ENCODE measurements around the gene DRGX. TPM values are rescaled to one million over a fixed set of nuclear protein-coding genes. Genes with fewer than 3 reads are reported as not detected.

DRGX gene
- total and polyA plus RNA-seq, 2 of the 13 experiments (the other 11 are each of a cell fraction or from before 2014, with no cell fraction given): not detected

DNA sequence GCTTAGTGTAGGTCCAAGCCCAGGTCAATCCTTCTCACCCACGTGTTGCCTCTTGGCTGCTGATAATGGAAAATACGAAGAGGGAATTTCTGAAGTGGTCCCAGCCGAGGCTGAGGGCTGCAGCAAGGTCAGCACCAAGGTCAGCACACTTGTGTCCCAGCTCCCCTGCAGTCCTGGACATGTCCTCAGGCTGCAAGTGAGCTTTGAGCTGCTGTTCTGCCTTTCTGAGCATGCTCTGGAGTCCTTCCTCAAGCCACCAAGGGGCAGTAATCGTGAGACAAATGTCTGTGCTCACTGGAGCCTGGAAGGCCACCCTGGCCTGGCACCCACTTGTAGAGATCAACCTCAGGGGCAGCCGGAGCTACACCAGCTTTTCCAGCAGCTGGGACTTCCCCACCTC, 28.3 kb downstream of the DRGX start:
- 3% methylated on average over 4 of the region's 5 CpGs for WGBS (ENCODE audit: low lambda C conversion rate)
- ChIA-PET CTCF (ENCODE audit: low intra/inter-chr PET ratio, low total read pairs) (no interaction called here), POLR2A (no interaction called here)
- Histone ChIP-seq H2AFZ (ENCODE audit: low read length) (no peak overlapping the region), H3K79me2 (ENCODE audit: insufficient read depth, low read length) (no peaks in the 10 kb centered on the region), H3K4me3 (replicated peaks in 1 of 3; ENCODE audit: insufficient read depth in 1 of 3, low read depth in 2 of 3, low read length in 3 of 3) (no peak overlapping the region), H3K27me3 (ENCODE audit: control insufficient read depth in 1 of 2, insufficient read depth in 2 of 2, low read length in 2 of 2) (0 out of 5 replicates have a peak, but pooled peaks cover 0 to 3% of the 10 kb centered on the region in 2 experiments), H3K4me2 (ENCODE audit: low read depth, low read length) (no peak overlapping the region), H3K27ac (ENCODE audit: extremely low read length, insufficient read depth, low read length) (no peak overlapping the region), H3K36me3 (replicated peaks in 1 of 2; ENCODE audit: control insufficient read depth in 1 of 2, insufficient read depth in 2 of 2, low read length in 2 of 2) (no peaks in the 10 kb centered on the region), H3K9ac (ENCODE audit: insufficient read depth, low read depth, low read length) (no peak overlapping the region), H3K4me1 (ENCODE audit: insufficient read depth, low read length) (peaks cover 15% of the 10 kb centered on the region), H4K20me1 (ENCODE audit: insufficient read depth, low read length) (no peaks in the 10 kb centered on the region), H3K9me3 (ENCODE audit: low read length) (no peaks in the 10 kb centered on the region)
- ATAC-seq (peak; percentile 64), DNase-seq (ENCODE audit: low spot score) (peak; percentile 11), FAIRE-seq (no peak)
- in situ Hi-C loops (cut with HindIII; ENCODE audit: extremely low pct_ligation_motif_present, low pct_unique_long_range_greater_than_20kb) (loop anchor here (10.0 kb wide), 1 partner anchor 393 kb away; no protein-coding TSS in a partner anchor), intact Hi-C loops (cut with micrococcal nuclease; ENCODE audit: unreplicated experiment) (loop anchor here (5.0 kb wide), 1 partner anchor 655 kb away; no protein-coding TSS in a partner anchor)
- no TSS peak for BruUV-seq (replicated peaks)
- TF ChIP-seq MIER2 (CRISPR knock-in tag; IDR thresholded peaks at IDR 0.05): peak; percentile 94
- TF ChIP-seq ZNF12 (CRISPR knock-in tag; IDR thresholded peaks at IDR 0.05): no peak
- TF ChIP-seq, protein P1, sequence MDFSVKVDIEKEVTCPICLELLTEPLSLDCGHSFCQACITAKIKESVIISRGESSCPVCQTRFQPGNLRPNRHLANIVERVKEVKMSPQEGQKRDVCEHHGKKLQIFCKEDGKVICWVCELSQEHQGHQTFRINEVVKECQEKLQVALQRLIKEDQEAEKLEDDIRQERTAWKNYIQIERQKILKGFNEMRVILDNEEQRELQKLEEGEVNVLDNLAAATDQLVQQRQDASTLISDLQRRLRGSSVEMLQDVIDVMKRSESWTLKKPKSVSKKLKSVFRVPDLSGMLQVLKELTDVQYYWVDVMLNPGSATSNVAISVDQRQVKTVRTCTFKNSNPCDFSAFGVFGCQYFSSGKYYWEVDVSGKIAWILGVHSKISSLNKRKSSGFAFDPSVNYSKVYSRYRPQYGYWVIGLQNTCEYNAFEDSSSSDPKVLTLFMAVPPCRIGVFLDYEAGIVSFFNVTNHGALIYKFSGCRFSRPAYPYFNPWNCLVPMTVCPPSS (IDR thresholded peaks at IDR 0.05): no peak
- no peak for TF ChIP-seq ZBTB8A (CRISPR knock-in tag; IDR thresholded peaks at IDR 0.05; ENCODE audit: borderline replicate concordance, low read depth)
- TF ChIP-seq TEAD2 (CRISPR knock-in tag; IDR thresholded peaks at IDR 0.05): no peak
- TF ChIP-seq ZNF24 (IDR thresholded peaks at IDR 0.05): no peak
- 0 out of 2 replicates have a peak, but pooled peaks have one; percentile 8 for TF ChIP-seq NR2F6 (IDR thresholded peaks at IDR 0.05)
- TF ChIP-seq NR2F6 (CRISPR knock-in tag; IDR thresholded peaks at IDR 0.05): no peak
- peak; percentile 30; the same call in 1 of the 2 replicates for TF ChIP-seq HNF4A (CRISPR knock-in tag; IDR thresholded peaks at IDR 0.05)
- TF ChIP-seq HNRNPUL1 (IDR thresholded peaks at IDR 0.05; ENCODE audit: low read depth, low read length): no peak
- TF ChIP-seq REST (IDR thresholded peaks at IDR 0.05; ENCODE audit: borderline replicate concordance in 1 of 2, low read depth in 1 of 2, low read length in 2 of 2): peak; percentile 81 to 92
- TF ChIP-seq ZNF407 (CRISPR knock-in tag; IDR thresholded peaks at IDR 0.05; ENCODE audit: not compliant biosample characterization): no peak
- TF ChIP-seq TRIM24 (CRISPR knock-in tag; IDR thresholded peaks at IDR 0.05): no peak

Data from HepG2 (cell line).